ENCODE results near the gene METAP1D.

DNA sequence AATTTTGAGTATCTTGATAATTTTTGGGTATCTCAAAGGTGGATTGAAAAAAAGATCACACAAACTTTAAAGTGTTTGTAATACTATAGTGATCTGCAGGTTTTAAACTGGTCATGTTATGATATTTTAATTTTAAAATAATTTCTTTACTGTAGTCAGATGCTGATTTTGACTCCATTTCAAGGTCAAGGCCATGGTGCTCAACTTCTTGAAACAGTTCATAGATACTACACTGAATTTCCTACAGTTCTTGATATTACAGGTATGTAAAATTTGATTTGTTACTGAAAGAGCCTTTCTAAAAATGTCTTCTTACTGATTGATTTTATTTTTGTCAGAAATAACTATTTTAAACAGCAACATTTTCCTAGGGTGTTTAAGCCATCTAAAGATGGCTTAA is 33.1 kb upstream of the METAP1D start:
- TF ChIP-seq, protein P1, sequence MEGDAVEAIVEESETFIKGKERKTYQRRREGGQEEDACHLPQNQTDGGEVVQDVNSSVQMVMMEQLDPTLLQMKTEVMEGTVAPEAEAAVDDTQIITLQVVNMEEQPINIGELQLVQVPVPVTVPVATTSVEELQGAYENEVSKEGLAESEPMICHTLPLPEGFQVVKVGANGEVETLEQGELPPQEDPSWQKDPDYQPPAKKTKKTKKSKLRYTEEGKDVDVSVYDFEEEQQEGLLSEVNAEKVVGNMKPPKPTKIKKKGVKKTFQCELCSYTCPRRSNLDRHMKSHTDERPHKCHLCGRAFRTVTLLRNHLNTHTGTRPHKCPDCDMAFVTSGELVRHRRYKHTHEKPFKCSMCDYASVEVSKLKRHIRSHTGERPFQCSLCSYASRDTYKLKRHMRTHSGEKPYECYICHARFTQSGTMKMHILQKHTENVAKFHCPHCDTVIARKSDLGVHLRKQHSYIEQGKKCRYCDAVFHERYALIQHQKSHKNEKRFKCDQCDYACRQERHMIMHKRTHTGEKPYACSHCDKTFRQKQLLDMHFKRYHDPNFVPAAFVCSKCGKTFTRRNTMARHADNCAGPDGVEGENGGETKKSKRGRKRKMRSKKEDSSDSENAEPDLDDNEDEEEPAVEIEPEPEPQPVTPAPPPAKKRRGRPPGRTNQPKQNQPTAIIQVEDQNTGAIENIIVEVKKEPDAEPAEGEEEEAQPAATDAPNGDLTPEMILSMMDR (IDR thresholded peaks at IDR 0.05) = no peak
- no peak for TF ChIP-seq EZH2 (IDR thresholded peaks at IDR 0.05)

Measured in neural progenitor cell (in vitro differentiated cells).